GM21737 (cell line): Measurements from ENCODE around the gene OPA1.

Experiments
- ATAC-seq: cut with Tn5 transposase; IDR thresholded peaks from one replicate; pipeline ENCODE4 v1.9.1; 2021; ENCODE audit warnings: mild to moderate bottlenecking, moderate library complexity; ENCODE audit not compliant: unreplicated experiment

Gene OPA1

GRCh38 chr3:193702967-193703366, 110.0 kb downstream of the OPA1 start:
- ATAC-seq, result no peak

GRCh38 chr3:193704431-193704830, 111.4 kb downstream of the OPA1 start:
- no peak for ATAC-seq

GRCh38 chr3:193708270-193708669, 115.3 kb downstream of the OPA1 start:
- ATAC-seq, result no peak

DNA sequence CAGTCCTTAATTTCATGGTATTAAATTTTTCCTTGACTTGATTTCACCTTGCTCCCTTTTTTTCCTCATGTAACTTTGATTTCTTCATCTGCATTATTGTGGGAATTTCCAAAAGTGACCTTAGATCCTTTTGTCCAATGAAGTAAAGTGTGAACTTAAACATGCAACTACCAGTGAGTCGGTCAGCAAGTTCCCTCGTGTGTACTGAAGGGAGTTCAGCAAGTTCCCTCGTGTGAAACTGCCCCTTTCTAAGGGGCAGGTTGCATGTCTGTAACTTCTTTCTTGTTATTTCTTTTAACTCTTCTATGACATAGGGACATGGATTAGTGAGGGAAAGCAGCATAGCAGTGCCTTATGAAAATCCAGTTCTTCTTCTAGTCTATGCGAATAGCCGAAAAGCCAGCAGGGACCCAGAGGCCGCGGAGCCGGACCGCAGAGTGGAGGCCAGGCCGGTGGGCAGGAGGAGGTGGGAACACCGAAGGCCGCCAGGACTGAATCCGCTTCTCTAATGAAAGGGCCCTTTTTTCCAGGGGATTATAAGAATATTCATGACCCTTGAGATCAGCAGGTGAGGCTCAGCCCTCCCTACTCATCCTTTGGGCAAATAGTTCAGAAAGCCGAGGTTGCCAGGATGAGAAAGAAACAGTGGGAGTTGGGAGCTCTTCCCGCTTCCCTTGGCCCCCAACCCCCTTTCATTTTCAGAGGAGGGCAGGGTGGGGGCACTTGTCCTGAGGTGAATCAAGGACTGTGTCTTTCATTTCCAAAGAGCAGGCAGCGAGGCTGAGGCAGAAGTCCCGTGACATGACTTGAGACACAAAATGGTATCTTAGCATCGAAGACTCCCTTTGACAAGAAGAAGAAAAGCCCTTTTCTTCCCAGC, 117.5 kb downstream of the OPA1 start:
- ATAC-seq, result no peak

- ATAC-seq, result no peak
Measured at GRCh38 chr3:193711166-193711485, 118.1 kb downstream of the OPA1 start.

- ATAC-seq, result no peak
Measured at GRCh38 chr3:193711523-193711963, 118.5 kb downstream of the OPA1 start.

GRCh38 chr3:193711964-193712598, 119.1 kb downstream of the OPA1 start:
- ATAC-seq, result no peak

DNA sequence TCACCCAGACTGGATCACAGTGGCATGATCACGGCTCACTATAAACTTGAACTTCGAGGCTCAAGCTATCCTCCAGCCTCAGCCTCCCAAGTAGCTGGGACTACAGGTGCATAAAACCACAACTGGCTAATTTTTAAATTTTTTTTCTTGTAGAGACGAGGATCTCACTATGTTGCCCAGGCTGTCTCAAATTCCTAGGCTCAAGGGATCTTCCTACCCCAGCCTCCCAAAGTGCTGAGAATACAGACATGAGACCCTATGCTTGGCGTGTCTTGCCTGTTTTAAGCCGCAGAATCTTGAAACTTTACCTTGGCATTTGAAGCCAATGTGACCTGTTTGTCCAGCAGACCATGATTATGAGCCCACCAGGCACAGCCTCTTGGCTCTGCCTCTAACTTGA, 119.9 kb downstream of the OPA1 start:
- ATAC-seq, result no peak

GRCh38 chr3:193714523-193715137, 121.6 kb downstream of the OPA1 start:
- ATAC-seq, result no peak

GRCh38 chr3:193716150-193716549, 123.1 kb downstream of the OPA1 start:
- ATAC-seq, result no peak

DNA sequence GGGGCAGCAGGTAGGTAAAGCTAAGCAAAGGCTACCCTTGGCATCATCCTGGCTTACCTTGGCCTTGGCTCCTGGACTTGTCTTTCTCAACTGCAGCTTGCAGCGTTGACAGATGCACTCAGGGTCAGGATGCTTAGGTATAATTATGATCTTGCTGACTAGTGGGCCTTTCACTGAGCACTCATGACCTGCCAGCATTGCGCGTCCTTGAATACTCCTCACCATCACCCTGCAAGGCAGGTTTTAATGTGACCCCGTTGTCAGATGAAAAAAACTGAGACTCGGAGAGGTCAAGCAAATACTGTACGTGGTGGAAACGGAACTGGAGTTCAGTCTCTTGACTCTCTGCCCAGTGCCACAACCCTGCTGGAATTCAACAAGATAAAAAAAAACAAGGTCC, 126.7 kb downstream of the OPA1 start:
- no peak for ATAC-seq

GRCh38 chr3:193720169-193720568, 127.2 kb downstream of the OPA1 start:
- no peak for ATAC-seq

DNA sequence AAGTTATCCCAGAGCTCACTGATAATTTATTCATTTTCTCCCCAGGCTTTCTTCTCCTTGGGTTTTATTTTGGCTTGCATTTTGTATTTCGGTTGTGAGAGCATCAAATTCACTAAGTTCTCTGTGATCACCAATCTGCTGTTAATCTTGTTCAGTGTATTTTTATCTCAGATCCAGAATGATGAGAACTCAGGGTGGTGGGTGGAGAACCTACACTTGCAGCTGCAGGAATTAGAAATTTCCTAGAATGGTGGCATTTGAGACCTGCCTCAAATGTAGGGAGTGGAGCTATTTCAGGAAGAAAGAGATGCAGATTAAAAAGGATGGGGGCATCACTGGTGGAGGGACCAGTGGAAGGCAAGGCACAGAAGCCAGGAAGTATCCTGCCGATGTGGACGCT, 129.6 kb downstream of the OPA1 start:
- ATAC-seq, result no peak

DNA sequence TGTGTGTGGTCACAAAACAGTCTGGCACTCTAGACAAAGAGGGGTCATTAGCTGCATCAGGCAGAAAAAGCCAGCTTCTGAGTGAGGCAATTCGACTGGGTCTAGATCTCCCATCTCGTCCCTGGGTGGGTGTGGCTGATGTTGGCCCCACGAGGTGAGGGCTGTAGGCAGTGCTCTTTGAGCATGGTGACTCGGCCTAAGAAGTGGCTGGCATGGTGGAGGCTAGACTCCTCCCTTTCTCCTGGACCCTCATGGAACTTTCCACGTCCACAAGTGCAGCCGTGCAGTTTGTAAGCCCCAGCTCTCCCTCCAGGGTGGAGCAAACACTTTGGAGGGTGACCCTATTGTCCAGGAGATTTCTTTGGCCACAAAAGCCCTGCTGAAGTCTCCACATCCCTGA, 134.1 kb downstream of the OPA1 start:
- no peak for ATAC-seq

GRCh38 chr3:193728429-193729087, 135.6 kb downstream of the OPA1 start:
- ATAC-seq, result no peak

DNA sequence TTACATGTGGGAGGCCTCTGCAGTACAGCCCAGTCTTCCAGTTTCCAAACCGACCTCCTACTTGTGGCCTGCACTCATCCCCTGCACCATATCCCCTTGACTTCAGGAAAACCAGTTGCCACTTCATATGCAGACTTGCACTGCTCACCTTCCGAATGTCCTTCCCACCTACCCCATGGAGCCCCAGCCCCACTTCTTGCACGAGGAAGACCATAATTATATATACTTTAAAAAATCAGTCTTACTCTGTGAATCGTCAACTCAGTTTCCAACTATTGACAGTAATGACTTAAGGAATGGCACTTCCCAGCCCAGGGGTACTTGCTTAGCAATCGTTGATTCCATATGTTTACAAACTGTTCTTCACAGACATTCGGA, 136.1 kb downstream of the OPA1 start:
- ATAC-seq, result no peak

DNA sequence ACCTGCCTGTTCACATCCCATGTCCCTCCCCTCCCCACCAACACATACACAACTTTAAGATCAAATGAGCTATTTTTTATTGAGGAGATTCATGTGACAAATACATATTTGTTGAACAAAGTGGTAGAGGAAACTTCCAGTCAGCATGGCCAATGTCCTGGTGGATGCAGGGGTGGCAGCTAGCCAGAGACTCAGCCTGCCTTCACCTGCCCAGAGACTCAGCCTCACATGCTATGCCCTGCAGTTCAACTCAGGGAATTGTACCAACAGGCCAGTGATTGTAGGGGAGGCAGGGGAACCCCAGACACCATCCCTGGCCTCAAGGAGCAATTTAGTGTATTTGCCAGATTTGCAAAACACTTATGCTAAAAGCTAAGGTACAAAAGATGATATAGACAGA, 136.6 kb downstream of the OPA1 start:
- ATAC-seq, result no peak

DNA sequence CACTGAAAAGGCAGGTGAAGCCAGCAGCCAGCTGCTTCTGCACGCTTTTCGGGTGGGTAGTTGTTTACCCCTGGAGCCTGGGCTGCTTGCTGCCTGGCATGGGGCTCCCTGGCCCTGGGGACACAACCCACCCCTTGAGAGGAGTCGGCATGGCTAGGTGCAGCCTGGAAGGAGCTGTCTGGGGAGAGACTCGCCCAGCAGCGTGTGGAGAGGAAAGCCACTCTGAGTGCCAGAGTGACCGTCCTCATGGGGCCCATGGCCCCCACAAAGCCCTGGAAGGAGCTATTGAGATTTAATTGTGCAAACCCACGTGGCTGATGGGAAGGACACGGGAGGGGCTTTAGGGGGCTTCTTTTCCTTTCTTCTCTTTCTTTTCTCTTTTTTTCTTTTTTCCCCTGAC, 137.5 kb downstream of the OPA1 start:
- ATAC-seq, result no peak

- ATAC-seq, result no peak
Measured at GRCh38 chr3:193730976-193731375, 138.0 kb downstream of the OPA1 start.

DNA sequence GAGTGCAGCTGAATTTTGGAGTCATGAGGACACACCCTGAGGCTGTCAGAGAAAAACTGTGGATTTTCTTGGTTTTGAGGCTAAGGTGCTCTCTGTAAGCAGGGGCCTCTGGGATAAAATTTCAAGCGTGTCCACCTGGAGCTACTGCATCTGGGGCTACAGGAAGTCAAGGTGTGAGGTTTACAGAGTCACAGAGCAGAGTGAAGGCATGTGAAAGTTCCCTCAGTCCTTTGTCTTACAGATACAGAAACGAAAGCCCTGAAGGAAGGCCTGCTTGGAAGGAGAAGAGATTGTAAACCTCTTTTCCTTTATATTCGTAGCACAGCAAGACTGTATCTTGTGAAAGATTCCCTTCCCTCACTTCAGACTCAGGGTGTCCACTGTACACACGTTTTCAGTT, 138.6 kb downstream of the OPA1 start:
- no peak for ATAC-seq

GRCh38 chr3:193732391-193732790, 139.4 kb downstream of the OPA1 start:
- no peak for ATAC-seq

- no peak for ATAC-seq
Measured at GRCh38 chr3:193732827-193733226, 139.8 kb downstream of the OPA1 start.
